GM21526 (cell line): ENCODE measurements around the gene N4BP2.

ENCODE experiments used
- ATAC-seq: cut with Tn5 transposase; IDR thresholded peaks from one replicate; pipeline ENCODE4 v1.9.1; 2021; ENCODE audit warnings: moderate library complexity; ENCODE audit not compliant: unreplicated experiment, low FRiP score

Gene N4BP2

DNA sequence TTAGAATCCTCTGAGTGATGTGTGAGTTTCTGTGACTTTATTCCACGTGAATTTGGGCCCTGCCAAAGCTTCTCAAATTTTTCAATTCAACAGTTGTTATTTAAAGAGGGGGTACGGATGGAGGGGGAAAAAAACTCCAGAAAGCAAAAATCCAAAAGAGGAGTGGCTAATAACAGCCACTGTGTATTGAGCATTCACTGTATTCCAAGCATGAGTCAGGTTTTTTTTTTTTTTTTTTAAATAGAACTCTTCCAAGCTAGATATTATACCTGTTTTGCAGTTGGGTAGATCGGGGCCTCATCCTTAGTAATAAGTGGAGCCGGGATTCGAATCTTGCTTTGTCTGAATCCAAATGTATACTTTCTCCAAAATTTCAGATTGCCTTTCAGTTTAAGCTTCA, 133.8 kb downstream of the N4BP2 start:
- no peak for ATAC-seq

DNA sequence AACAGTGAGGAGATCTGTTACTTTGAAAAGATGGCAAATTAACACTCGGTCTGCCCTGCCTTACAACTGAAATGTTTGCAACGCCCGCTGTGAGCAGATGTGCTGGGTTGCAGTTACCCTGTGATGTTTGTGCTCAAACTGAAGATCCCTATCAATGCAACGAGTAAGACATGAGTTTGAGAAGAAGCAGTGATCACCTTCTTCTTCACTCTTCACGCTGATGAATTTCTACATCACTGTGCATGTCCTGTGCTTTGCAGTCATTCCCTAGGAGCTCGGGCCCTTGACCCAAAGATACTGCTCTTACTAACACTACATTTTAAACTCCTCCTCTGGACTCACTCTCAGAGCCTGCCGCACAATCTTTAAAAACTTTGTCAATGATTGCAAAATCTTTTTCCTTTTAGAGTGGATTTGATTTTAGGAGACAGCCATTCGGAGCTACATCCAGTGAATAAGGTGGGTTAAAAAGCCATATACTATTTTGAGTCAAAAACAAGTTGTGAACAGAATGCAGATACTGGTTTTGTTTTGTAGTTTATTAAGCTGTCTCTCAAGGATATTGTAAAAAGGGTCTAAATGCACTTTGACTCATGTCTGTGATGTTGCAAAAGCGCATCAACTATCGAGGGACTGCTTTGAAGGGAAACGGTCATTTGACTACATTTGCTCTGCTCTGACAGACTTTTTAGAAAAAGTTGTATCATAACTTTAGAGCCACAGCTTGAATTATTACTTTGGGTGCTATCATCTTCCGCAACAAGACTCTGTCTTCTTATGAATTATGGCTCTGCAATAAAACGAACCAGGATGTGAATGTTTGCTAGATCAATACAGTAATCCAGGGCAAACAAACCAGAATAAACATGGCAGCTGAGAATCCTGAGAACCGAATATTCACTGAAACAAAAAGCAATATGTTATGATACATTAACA, 134.5 kb downstream of the N4BP2 start:
- no peak for ATAC-seq

DNA sequence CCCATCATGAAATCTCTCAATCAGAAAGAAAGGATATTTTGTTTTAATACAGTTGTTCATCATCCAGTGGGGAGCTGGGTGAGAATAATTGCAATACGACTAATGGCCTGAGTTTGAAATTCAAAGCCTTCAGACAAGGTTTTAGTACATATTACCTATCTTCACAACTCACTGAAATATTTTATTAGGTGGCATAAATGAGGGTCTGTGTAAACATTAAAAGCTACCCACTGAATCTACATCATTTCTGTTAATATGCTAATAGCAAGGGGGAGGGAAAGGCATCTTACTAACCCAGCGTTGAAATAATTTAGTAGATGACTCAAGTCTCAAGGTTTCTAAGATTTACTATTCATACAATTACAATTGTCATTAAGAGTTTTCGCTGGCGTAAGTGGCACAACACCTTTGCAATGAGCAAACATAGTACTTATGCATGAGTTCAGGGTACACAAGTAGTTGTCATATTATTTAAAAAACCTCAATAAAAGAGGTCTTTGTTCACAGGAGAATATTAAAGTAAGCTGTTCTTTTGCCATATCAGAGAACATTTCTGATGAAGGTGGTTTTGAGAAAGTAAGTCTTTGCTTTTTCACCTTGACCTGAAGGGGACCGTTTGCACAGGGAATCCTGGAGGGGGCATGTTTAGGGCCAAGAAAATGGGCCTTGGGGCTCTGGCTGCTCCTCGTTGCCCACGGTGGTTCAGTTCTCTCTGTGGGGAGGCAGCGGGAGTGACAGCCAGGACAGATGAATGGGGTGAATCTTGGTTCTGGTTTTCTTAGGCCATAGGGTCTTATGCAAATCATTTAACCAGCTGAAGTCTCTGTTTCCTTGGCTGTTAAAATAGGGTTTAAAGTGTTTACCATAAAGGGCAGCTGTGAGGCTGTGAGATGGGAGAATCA, 135.7 kb downstream of the N4BP2 start:
- ATAC-seq: peak; percentile 35

DNA sequence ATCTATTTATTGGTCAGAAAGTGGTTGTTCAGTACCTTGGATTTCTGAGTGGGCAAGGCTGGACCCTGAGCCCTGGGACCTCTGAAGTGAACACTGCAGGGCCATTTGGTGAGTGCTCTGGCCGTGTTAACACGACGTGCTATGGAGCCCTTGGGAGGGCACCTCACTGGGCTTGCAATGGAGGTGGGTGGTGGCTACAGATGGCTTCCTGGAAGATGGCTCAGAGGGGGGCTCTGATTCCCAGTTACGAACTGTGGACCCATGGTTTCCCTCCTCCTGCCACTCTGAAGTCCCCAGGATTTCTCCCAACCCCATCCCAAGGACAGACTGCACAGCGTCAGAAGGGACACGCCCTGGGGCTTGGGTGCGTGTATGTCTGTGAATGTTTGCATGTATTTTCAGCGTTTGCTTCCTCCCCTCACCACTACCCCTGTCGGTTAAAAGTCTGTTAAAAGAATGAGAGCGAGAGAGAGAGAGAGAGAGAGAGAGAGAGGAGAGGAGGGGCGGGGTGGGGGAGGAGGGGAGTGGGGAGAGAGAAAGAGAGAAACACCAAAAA, 136.4 kb downstream of the N4BP2 start:
- peak; percentile 22 for ATAC-seq

DNA sequence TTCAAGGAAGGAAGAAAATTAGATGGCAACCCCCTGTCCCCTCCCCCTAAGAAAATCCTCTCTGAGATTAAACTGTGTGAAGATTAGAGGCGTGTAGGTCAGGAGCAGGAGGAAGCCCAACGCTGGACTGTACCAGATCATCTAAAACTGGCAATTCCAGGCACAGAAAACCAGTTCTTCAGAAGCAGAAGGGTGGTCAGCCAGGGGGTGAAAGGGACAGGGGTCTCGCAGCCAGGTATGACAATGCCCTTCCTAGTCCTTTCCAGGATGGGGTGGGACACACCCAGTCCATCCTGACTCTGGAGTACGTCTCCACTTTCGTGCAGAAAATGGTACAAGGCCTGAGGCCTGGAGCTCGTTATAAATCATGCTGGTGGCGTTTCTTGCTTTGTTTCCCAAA, 136.9 kb downstream of the N4BP2 start:
- ATAC-seq: no peak

DNA sequence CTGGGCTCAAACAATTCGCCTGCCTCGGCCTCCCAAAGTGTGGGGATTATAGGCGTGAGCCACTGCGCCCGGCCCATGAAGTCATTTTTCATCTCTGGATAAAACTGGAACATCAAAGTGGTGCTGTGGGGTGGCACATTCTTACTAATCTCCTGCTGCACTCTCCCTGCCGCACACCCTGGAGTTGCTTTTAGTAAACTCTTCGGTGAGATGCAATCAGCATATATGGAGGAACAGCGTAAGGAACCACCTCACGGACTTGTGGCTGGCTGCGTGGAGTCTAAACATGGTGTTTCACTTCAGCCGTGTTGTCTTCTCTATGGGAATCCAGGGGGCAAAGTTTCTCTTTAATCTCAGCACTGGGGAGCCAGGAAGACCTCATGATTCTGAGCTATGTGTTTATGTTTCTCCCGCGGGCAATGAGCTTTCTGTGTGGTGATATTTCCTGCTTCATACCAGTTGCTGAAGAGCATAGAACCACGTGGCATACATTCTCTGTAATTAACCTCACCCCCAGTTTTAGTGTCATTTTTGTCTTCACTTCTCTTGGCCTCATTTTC, 138.0 kb downstream of the N4BP2 start:
- ATAC-seq: no peak

DNA sequence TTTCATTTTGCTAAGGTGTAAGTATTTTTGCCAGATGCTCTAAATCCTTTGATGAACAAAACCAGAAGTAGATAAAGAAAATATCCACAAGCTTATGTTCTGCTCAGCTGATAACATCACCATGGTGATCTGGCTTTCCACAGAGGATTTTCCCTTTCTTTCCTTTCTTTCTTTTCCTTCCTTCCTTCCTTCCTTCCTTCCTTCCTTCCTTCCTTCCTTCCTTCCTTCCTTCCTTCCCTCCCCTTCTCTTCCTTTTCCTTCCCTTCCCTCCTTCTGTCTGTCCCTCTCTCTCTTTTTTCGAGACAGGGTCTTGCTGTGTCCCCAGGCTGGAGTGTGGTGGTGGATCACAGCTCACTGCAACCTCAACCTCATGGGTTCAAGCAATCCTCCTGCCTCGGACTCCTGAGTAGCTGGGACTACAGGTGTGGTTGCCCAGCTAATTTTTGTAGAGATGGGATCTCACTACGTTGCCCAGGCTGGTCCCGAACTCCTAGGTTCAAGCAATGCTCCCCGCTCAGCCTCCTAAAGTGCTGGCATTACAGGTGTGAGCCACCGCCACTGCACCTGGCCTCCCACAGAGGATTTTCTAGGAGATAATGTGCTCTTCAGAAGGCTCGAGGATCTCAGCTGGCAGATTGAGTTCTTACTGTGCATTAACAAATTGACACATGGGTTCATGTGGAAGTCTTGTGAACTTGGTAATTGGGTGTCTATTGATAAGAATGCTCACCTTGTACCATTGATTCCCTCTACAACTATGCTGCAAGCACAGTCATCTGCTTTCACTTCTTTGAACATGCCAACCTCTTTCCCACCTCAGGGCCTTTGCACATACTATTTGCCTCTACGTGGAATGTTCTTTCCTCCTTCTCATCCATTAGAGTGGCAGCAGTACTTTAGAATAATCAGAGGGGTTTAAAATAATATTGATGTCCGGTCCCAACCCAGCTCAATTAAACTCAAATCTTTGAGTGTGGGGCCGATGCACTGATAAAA, 138.8 kb downstream of the N4BP2 start:
- no peak for ATAC-seq

DNA sequence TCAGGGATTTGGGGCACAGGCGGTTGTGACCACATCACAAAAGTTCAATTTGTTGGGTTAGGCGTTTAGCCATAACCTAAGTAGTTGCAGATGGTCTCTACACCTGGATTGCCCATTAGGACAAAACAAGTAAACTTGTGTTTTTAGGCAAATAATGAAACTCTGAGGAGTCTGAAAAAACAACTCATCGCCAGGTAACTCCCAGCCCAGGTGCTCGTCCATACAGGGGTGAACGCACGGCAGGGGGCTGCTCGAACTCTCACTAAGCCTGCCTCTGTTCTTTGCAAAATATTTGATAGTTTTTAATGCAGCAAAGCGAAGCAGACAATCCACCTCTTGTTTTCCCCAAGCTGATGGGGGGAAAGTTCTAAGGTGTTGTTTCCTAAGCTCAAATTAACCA, 139.6 kb downstream of the N4BP2 start:
- ATAC-seq: no peak

DNA sequence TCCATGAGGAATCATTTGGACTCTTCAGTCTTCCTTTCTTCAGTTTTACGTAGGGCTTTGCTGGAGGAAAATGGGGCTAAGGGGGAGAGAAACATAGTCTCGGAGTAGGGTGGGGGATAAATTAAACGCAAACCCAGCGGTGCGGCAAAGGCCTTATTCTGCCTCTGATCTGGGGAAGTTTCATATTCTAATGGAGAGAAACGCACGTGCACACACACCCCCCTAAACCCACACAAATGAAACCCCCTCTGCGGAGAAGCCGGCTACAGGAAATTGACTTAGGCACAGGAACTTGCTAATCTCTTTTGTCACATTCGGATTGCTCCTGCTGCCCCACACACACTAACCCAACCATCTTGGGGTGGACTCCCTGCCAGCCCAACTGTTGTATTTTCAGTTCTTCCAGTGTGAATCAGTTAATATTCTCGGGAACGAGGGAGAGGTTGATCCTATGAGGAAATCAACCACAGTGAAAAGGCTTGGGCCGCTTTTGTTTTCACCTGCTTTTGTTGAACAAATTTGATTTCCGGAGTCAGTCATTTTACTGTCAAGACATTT, 140.2 kb downstream of the N4BP2 start, which contains the start of gene RHOH:
TSS of gene RHOH (plus strand) at position 308 of the 558 bp plus-strand sequence. CDS start 46,356 bp downstream, outside the sequence.
- no peak for ATAC-seq

DNA sequence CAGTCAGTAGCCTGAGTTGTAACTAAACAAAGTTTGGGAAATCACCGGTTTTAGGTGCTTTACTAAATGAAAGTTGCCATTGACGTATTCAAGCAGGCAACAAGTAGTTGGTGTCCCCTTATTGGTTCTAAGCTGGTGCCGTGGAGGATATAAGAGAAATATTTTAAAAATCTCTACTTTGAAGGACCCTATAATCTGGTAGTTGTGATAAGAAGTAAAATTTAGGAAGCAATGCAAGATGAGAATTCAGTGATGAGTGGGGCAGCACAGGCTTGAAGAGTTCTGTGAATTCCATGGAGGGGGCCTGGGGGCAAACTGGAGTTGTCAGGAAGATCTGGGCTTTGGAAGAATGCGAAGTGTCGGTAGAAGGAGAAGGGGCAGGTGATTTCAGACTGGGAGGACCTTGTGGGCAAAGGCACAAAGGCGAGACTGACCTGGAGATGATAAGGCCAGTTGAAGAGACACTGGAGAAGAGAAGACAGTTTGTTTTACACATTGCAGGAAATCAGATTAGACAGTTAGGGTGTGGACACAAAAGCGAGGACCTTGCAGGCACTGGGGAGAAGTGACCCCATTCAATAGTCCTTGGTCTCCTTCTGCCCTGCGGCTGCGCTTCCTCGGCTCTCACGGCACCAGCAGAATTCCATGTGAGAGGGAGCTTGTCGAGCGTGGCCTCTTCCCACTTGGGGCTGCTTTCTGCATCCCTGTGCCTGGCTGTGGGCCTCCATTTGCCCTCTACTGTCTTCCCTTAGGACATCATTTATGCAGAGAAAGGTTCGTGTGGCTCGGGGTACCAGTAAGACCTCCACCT, 141.4 kb downstream of the N4BP2 start:
- ATAC-seq: no peak

DNA sequence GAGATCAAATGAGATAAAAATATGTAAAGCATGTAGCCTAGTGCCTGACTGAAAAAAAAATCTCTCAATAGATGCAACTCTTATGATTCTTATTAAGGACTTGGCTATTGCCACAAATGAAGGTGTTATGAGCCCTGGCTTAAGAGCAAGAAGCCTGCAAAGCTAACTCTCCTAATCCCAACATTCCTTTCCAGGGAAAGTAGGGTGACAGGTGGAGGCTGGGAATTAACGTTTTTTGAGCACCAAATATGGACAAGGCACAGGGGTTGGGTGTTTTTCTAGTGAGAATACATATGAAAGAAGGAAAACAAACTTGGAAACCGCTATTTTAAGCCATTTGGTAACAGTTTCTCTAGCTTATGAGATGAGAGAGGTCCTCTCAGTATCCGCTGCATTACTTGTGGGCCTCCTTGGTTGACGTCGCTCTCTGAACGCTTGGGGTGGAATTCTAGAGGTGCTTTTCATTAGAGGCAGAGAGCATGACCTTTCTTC, 142.6 kb downstream of the N4BP2 start:
- no peak for ATAC-seq

DNA sequence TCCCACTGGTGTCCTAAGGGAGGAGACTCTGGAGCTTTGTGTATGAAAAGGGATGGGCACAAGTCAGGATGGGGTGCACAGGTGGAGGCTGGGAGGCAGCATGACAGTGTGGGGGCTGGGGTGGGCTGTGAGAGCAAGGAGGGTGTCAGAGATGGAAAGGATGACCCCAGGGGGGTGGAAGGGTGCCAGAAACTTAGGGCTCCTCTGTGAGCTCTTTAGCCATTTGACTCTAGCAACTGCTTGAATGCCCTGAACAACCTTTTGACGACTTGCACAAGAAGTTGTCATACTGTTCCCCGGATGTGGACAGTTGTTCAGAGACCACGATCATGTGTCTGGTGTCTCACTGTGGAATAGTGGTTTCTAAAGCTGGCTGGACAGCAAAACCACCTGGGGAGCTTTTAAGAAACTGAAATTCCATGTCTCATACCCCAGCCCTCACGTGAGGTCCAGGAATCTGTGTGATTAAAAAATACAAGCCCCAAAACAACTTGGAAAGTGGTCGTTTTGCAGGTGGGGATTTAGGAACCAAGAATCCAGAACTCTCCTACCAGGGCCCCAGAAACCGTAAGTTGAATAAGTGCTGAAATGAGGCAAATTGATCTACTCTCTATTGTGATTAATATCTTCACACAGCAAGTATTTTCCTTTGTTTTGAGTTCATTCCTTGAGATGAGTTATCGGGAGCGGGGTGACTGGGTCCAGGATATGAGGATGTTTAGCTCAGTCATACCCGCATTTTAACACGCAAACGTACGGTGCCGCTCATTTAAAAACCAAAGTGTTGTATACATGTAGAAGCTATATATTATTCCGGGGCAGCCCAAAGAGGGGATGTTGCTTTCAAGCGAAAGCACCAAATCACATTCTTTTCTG, 143.6 kb downstream of the N4BP2 start:
- peak; percentile 44 for ATAC-seq

DNA sequence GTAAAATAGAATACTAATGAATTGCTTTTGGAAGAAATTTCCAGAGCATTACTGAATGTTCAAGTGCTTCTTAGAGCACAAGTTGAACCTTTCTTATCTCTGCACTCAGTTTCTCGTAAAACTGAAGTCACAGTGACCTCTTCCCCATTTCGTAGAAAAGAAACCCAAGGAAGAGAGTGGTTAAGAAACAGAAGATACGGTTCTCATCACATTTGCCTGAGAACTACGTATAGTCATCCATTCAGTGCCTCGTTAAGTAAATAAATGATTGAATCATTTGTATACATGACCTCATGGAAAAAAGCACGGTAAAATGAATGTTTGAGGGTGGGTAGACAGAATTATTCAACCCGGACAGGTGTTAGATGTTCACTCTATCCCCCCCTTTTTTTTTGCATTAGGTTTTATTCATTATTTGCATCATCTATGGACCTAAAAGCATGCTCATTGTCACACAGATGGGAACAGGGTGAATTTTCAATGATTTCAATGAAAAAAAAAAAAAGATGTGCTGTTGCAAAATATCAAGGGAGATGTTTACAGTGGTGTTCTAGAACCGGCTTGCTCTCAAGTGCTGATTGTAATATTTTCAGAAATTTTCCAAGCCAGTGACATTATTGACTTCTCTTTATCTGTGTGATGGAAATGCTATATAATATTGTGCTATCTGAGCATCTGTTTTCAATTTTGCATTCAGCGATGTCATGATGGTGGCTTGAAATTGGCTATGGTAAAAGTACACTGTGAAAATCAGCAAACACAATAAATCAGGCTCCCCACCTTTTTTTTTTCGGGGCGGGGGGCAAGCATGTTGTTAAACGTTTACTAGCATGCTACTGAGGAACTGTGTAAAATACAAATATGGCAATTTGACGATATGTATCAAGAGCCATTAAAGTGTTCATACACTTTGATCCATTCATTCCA, 144.5 kb downstream of the N4BP2 start:
- no peak for ATAC-seq

DNA sequence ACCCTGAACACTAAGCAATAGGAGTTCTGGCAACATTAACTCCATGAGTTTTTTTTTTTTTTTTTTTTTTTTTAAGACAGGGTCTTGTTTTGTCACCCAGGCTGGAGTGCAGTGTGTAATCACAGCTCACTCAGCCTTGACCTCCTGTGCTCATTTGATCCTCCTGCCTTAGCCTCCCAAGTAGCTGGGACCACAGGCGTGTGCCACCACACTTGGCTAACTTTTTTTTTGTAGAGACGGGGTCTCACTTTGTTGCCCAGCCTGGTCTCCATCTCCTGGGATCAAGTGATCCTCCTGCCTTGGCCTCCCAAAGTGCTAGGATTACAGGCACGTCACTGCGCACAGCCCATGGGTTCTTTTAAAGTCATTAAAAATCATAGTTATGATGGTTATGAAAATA, 145.2 kb downstream of the N4BP2 start:
- no peak for ATAC-seq

DNA sequence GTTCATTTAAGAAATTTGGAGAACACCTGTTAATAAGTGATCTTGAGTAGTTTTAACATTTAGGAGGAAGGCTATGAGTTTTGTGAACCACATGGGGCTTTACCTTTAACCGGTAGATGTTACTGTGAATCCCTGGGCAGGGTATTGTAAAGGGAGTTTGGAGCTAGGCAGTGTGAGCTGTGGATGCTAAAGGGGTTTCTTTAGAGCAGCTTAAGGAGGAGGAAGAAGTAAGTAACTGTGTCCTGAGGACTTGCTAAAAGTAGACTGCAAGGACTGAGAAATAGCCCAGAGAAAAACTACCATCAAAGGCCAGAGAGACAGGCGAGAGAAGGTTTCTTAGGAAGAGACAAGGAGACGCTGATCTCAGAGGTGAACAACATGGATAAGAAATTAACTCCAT, 145.8 kb downstream of the N4BP2 start:
- no peak for ATAC-seq
